ENCODE measurements around the gene CENPT. TPM values are rescaled to one million over a fixed set of nuclear protein-coding genes. Genes with fewer than 3 reads are reported as not detected.

Gene CENPT
- total RNA-seq, 4 donors from 2014 or later: 77.6 to 205 (median 106) TPM

DNA sequence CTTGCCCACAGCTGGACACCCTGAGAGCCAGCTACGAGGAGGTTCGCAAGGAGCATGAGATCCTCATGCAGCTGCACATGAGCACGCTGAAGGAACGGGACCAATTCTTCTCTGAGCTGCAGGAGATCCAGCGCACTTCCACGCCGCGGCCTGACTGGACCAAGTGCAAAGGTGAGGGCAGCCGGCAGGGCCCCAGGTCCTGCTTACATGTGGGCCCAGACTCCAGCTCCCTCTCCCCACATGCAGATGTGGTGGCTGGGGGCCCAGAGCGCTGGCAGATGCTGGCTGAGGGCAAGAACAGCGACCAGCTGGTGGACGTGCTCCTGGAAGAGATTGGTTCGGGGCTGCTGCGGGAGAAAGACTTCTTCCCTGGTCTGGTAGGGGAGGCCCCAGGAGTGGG is 21.6 kb downstream of the CENPT start:
- 81 to 92% methylated on average over 13 to 14 of the region's 14 CpGs for WGBS, 2 donors
- intact Hi-C loops (cut with DNase I; ENCODE audit: low total_unique reads): loop anchor here (10.0 kb wide), 2 partner anchors 99 to 219 kb away; no protein-coding TSS in a partner anchor
- TF ChIP-seq, protein P1, sequence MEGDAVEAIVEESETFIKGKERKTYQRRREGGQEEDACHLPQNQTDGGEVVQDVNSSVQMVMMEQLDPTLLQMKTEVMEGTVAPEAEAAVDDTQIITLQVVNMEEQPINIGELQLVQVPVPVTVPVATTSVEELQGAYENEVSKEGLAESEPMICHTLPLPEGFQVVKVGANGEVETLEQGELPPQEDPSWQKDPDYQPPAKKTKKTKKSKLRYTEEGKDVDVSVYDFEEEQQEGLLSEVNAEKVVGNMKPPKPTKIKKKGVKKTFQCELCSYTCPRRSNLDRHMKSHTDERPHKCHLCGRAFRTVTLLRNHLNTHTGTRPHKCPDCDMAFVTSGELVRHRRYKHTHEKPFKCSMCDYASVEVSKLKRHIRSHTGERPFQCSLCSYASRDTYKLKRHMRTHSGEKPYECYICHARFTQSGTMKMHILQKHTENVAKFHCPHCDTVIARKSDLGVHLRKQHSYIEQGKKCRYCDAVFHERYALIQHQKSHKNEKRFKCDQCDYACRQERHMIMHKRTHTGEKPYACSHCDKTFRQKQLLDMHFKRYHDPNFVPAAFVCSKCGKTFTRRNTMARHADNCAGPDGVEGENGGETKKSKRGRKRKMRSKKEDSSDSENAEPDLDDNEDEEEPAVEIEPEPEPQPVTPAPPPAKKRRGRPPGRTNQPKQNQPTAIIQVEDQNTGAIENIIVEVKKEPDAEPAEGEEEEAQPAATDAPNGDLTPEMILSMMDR (IDR thresholded peaks at IDR 0.05): no peak
- TF ChIP-seq POLR2A (IDR thresholded peaks at IDR 0.05): no peak

DNA sequence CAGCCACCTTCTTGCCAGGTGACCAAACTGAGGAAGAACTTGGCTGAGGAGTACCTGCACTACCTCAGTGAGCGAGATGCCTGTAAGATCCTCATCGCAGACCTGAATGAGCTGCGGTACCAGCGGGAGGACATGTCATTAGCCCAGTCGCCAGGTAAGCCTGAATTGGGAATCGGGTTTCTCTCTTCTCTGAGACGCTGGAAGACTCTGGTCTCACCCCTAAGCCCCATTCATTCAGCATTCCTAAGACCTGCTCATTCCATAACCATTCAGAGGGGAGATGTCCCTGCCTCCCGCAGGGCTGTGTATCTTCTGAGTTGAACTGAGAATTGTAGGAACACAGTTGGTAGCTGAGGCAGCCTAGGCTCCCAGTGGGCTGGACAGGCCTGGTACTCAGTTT is 22.4 kb downstream of the CENPT start:
- H3K4me3 ChIP-seq (ENCODE audit: low read depth, poor library complexity, severe bottlenecking): no peak overlapping the region
- 80 to 92% methylated on average over 8 of the region's 8 CpGs for WGBS, 2 donors
- TF ChIP-seq, protein P1 (IDR thresholded peaks at IDR 0.05): no peak
- no peak for TF ChIP-seq POLR2A (IDR thresholded peaks at IDR 0.05)
- DNase-seq (ENCODE audit: low spot score in 2 of 2): no peak
- intact Hi-C loops (cut with DNase I; ENCODE audit: low total_unique reads): loop anchor here (10.0 kb wide), 2 partner anchors 100 to 220 kb away; no protein-coding TSS in a partner anchor

More for the DNA sequence above, 21.6 kb downstream of the CENPT start:
- no peak for DNase-seq (ENCODE audit: low spot score in 2 of 2)
- H3K4me3 ChIP-seq (ENCODE audit: low read depth, poor library complexity, severe bottlenecking): no peak overlapping the region

DNA sequence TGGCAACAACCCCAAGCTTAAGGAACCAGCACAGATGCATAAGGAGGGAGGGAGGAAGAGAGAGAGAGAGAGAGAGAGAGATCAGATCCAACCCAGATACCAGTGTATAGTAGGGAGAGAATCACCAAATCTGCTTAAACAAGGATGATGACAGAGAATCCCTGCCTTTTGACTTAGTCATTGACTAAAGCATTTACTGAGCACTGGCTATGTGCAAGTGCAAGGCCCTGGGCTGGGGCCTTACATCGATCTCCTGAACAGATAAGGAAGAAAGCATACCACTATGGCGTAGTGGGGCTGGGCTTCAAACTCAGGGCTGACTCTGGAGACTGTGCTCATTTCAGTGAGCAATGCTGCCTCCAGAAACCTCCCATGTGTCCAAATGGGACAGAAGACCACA is 25.0 kb downstream of the CENPT start:
- intact Hi-C loops (cut with DNase I; ENCODE audit: low total_unique reads): loop anchor here (10.0 kb wide), 2 partner anchors 102 to 222 kb away; no protein-coding TSS in a partner anchor
- no peak overlapping the region for H3K4me3 ChIP-seq (ENCODE audit: low read depth, poor library complexity, severe bottlenecking)
- no peak for TF ChIP-seq POLR2A (IDR thresholded peaks at IDR 0.05)
- TF ChIP-seq, protein P1 (IDR thresholded peaks at IDR 0.05): no peak
- DNase-seq (ENCODE audit: low spot score in 2 of 2): no peak
- WGBS, 2 donors: 94 to 97% methylated on average over 2 of the region's 2 CpGs

- 94 to 96% methylated on average over 11 of the region's 11 CpGs for WGBS, 2 donors
Measured at GRCh38 chr16:67820608-67821259, 26.8 kb downstream of the CENPT start.

DNA sequence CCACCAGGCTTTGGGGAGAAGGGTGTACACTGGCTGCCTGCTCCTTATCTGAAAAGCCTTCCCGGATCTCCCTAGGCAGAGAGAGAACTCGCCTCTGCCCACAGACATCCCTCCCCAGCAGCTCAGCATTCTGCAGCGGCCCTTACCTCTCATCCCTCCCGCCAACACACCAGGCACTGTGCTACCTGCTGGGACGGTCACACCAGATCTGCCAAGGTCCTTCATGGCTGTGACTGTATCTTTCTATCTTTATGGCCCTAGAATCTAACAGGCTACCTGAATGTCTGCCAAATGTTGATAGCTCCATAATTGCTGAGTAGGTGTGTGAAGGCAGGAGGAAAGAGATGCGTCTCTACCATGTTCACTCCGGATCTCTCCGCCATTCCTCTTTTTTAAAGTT is 32.9 kb downstream of the CENPT start:
- DNase-seq (ENCODE audit: low spot score in 2 of 2): no peak
- 81 to 86% methylated on average over 8 of the region's 8 CpGs for WGBS, 2 donors
- no peak overlapping the region for H3K4me3 ChIP-seq (ENCODE audit: low read depth, poor library complexity, severe bottlenecking)
- intact Hi-C loops (cut with DNase I; ENCODE audit: low total_unique reads): loop anchor here (5.0 kb wide), 1 partner anchor 142 kb away; no protein-coding TSS in a partner anchor
- TF ChIP-seq POLR2A (IDR thresholded peaks at IDR 0.05): no peak
- TF ChIP-seq, protein P1 (IDR thresholded peaks at IDR 0.05): no peak

More at GRCh38 chr16:67820608-67821259, 26.8 kb downstream of the CENPT start:
- no peak for DNase-seq (ENCODE audit: low spot score in 2 of 2)
- H3K4me3 ChIP-seq (ENCODE audit: low read depth, poor library complexity, severe bottlenecking): no peak overlapping the region
- intact Hi-C loops (cut with DNase I; ENCODE audit: low total_unique reads): loop anchor here (10.0 kb wide), 2 partner anchors 104 to 224 kb away; no protein-coding TSS in a partner anchor
- TF ChIP-seq, protein P1 (IDR thresholded peaks at IDR 0.05): no peak
- TF ChIP-seq POLR2A (IDR thresholded peaks at IDR 0.05): no peak

Measured in lower leg skin (tissue), 4 donors.